ENCODE measurements around the gene P2RY8.
"Not testable (repeated sequence)": the region's sequence is repeated elsewhere in the genome, so short reads cannot be mapped to it uniquely, and the experiment has no call there.

P2RY8 gene

GRCh38 chrX:1491851-1492349 is 45.1 kb downstream of the P2RY8 start:
- H3K27ac ChIP-seq (ENCODE audit: insufficient read depth in 1 of 2, low read depth in 1 of 2, low read length in 2 of 2, poor library complexity in 1 of 2, severe bottlenecking in 2 of 2): no peak overlapping the region
- DNase-seq: peak; percentile 64 to 87 (median 86)
- CTCF ChIA-PET: no interaction called here
- POLR2A ChIA-PET: no interaction called here
- 96% methylated on average over 4 of the region's 6 CpGs for WGBS (ENCODE audit: insufficient coverage)
- peaks cover 0 to 30% (median 17%) of the 10 kb centered on the region in 4 experiments for H3K4me1 ChIP-seq (ENCODE audit: control extremely low read depth in 1 of 4, control insufficient read depth in 4 of 4, insufficient read depth in 4 of 4, low read length in 3 of 4)
- no peaks in the 10 kb centered on the region for H3K9me3 ChIP-seq (ENCODE audit: control extremely low read depth in 1 of 5, control insufficient read depth in 4 of 5, insufficient read depth in 2 of 5, low read depth in 1 of 5, low read length in 4 of 5)
- peaks cover 7 to 56% (median 32%) of the 10 kb centered on the region in 4 experiments for H3K36me3 ChIP-seq (ENCODE audit: control insufficient read depth in 4 of 4, insufficient read depth in 4 of 4, low read length in 3 of 4)
- H3K4me3 ChIP-seq (ENCODE audit: control insufficient read depth in 1 of 7, extremely low read depth in 1 of 7, insufficient read depth in 4 of 7, low read depth in 2 of 7, low read length in 6 of 7): no peak overlapping the region
- no peaks in the 10 kb centered on the region for H3K27me3 ChIP-seq (replicated peaks in 2 of 5; ENCODE audit: control insufficient read depth in 4 of 5, insufficient read depth in 5 of 5, low read length in 4 of 5)

GRCh38 chrX:1491248-1491647 is 45.7 kb downstream of the P2RY8 start:
- H3K4me3 ChIP-seq (ENCODE audit: control insufficient read depth in 1 of 7, extremely low read depth in 1 of 7, insufficient read depth in 4 of 7, low read depth in 2 of 7, low read length in 6 of 7); CTCF ChIA-PET; POLR2A ChIA-PET; H3K27me3 ChIP-seq (replicated peaks in 2 of 5; ENCODE audit: control insufficient read depth in 4 of 5, insufficient read depth in 5 of 5, low read length in 4 of 5); H3K9me3 ChIP-seq (ENCODE audit: control extremely low read depth in 1 of 5, control insufficient read depth in 4 of 5, insufficient read depth in 2 of 5, low read depth in 1 of 5, low read length in 4 of 5); H3K27ac ChIP-seq (ENCODE audit: insufficient read depth in 1 of 2, low read depth in 1 of 2, low read length in 2 of 2, poor library complexity in 1 of 2, severe bottlenecking in 2 of 2): not testable (repeated sequence)
- Histone ChIP-seq H3K36me3 (ENCODE audit: control insufficient read depth in 4 of 4, insufficient read depth in 4 of 4, low read length in 3 of 4) (peaks cover 11 to 59% (median 37%) of the 10 kb centered on the region in 4 experiments), H3K4me1 (ENCODE audit: control extremely low read depth in 1 of 4, control insufficient read depth in 4 of 4, insufficient read depth in 4 of 4, low read length in 3 of 4) (peaks cover 0 to 27% (median 17%) of the 10 kb centered on the region in 4 experiments)
- DNase-seq: peak in 1 of 3 donors; percentile 46
- 97% methylated on average over 3 of the region's 4 CpGs for WGBS (ENCODE audit: insufficient coverage)

DNA sequence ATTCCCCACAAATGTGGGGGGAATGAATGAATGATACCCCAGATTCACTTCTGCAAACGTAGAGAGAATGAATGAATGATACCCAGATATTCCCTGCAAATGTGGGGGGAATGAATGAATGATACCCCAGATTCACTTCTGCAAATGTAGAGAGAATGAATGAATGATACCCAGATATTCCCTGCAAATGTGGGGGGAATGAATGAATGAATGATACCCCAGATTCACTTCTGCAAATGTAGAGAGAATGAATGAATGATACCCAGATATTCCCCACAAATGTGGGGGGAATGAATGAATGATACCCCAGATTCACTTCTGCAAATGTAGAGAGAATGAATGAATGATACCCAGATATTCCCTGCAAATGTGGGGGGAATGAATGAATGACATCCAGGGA is 46.3 kb downstream of the P2RY8 start:
- H3K9me3 ChIP-seq (ENCODE audit: control extremely low read depth in 1 of 5, control insufficient read depth in 4 of 5, insufficient read depth in 2 of 5, low read depth in 1 of 5, low read length in 4 of 5); POLR2A ChIA-PET; H3K27me3 ChIP-seq (replicated peaks in 2 of 5; ENCODE audit: control insufficient read depth in 4 of 5, insufficient read depth in 5 of 5, low read length in 4 of 5); H3K4me3 ChIP-seq (ENCODE audit: control insufficient read depth in 1 of 7, extremely low read depth in 1 of 7, insufficient read depth in 4 of 7, low read depth in 2 of 7, low read length in 6 of 7); CTCF ChIA-PET; DNase-seq; H3K27ac ChIP-seq (ENCODE audit: insufficient read depth in 1 of 2, low read depth in 1 of 2, low read length in 2 of 2, poor library complexity in 1 of 2, severe bottlenecking in 2 of 2): not testable (repeated sequence)
- H3K4me1 ChIP-seq (ENCODE audit: control extremely low read depth in 1 of 4, control insufficient read depth in 4 of 4, insufficient read depth in 4 of 4, low read length in 3 of 4): peaks cover 0 to 26% (median 15%) of the 10 kb centered on the region in 4 experiments
- peaks cover 14 to 57% (median 39%) of the 10 kb centered on the region in 4 experiments for H3K36me3 ChIP-seq (ENCODE audit: control insufficient read depth in 4 of 4, insufficient read depth in 4 of 4, low read length in 3 of 4)
- no CpG with 5 or more reads among the region's 1 CpG for WGBS (ENCODE audit: insufficient coverage)

GRCh38 chrX:1489354-1489753 is 47.6 kb downstream of the P2RY8 start:
- peaks cover 0 to 24% (median 12%) of the 10 kb centered on the region in 4 experiments for H3K4me1 ChIP-seq (ENCODE audit: control extremely low read depth in 1 of 4, control insufficient read depth in 4 of 4, insufficient read depth in 4 of 4, low read length in 3 of 4)
- H3K9me3 ChIP-seq (ENCODE audit: control extremely low read depth in 1 of 5, control insufficient read depth in 4 of 5, insufficient read depth in 2 of 5, low read depth in 1 of 5, low read length in 4 of 5); DNase-seq; POLR2A ChIA-PET; H3K27me3 ChIP-seq (replicated peaks in 2 of 5; ENCODE audit: control insufficient read depth in 4 of 5, insufficient read depth in 5 of 5, low read length in 4 of 5); H3K4me3 ChIP-seq (ENCODE audit: control insufficient read depth in 1 of 7, extremely low read depth in 1 of 7, insufficient read depth in 4 of 7, low read depth in 2 of 7, low read length in 6 of 7); CTCF ChIA-PET; H3K27ac ChIP-seq (ENCODE audit: insufficient read depth in 1 of 2, low read depth in 1 of 2, low read length in 2 of 2, poor library complexity in 1 of 2, severe bottlenecking in 2 of 2): not testable (repeated sequence)
- H3K36me3 ChIP-seq (ENCODE audit: control insufficient read depth in 4 of 4, insufficient read depth in 4 of 4, low read length in 3 of 4): peaks cover 14 to 56% (median 39%) of the 10 kb centered on the region in 4 experiments
- WGBS (ENCODE audit: insufficient coverage): 80% methylated on average over 2 of the region's 5 CpGs

DNA sequence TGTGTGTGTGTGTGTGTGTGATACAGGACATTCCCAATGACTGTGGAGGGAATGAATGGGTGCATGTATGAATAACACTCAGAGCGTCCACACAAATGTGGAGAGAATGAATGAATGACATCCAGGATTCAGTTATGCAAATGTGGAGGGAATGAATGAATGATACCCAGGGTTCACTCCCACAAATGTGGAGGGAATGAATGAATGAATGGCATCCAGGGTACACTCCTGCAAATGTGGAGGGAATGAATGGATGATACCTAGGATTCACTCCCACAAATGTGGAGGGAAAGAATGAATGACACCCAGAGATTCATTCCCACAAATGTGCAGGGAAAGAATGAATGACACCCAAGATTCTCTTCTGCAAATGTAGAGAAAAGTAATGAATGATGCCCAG is 48.2 kb downstream of the P2RY8 start:
- DNase-seq: no peak
- Histone ChIP-seq H3K27me3 (replicated peaks in 2 of 5; ENCODE audit: control insufficient read depth in 4 of 5, insufficient read depth in 5 of 5, low read length in 4 of 5) (no peaks in the 10 kb centered on the region), H3K4me1 (ENCODE audit: control extremely low read depth in 1 of 4, control insufficient read depth in 4 of 4, insufficient read depth in 4 of 4, low read length in 3 of 4) (peaks cover 0 to 24% (median 12%) of the 10 kb centered on the region in 4 experiments), H3K27ac (ENCODE audit: insufficient read depth in 1 of 2, low read depth in 1 of 2, low read length in 2 of 2, poor library complexity in 1 of 2, severe bottlenecking in 2 of 2) (no peak overlapping the region), H3K9me3 (ENCODE audit: control extremely low read depth in 1 of 5, control insufficient read depth in 4 of 5, insufficient read depth in 2 of 5, low read depth in 1 of 5, low read length in 4 of 5) (peaks cover 0 to 4% (median 0%) of the 10 kb centered on the region in 5 experiments), H3K36me3 (ENCODE audit: control insufficient read depth in 4 of 4, insufficient read depth in 4 of 4, low read length in 3 of 4) (peaks cover 14 to 59% (median 42%) of the 10 kb centered on the region in 4 experiments), H3K4me3 (ENCODE audit: control insufficient read depth in 1 of 7, extremely low read depth in 1 of 7, insufficient read depth in 4 of 7, low read depth in 2 of 7, low read length in 6 of 7) (no peak overlapping the region)
- CTCF ChIA-PET: no interaction called here
- WGBS (ENCODE audit: insufficient coverage): 100% methylated on average over 1 of the region's 1 CpG
- POLR2A ChIA-PET: no interaction called here

GRCh38 chrX:1488141-1488540 is 48.8 kb downstream of the P2RY8 start:
- H3K36me3 ChIP-seq (ENCODE audit: control insufficient read depth in 4 of 4, insufficient read depth in 4 of 4, low read length in 3 of 4): peaks cover 14 to 58% (median 42%) of the 10 kb centered on the region in 4 experiments
- ChIA-PET CTCF (no interaction called here), POLR2A (no interaction called here)
- no peaks in the 10 kb centered on the region for H3K27me3 ChIP-seq (replicated peaks in 2 of 5; ENCODE audit: control insufficient read depth in 4 of 5, insufficient read depth in 5 of 5, low read length in 4 of 5)
- peaks cover 0 to 4% (median 0%) of the 10 kb centered on the region in 5 experiments for H3K9me3 ChIP-seq (ENCODE audit: control extremely low read depth in 1 of 5, control insufficient read depth in 4 of 5, insufficient read depth in 2 of 5, low read depth in 1 of 5, low read length in 4 of 5)
- WGBS (ENCODE audit: insufficient coverage): 90% methylated on average over 3 of the region's 3 CpGs
- H3K27ac ChIP-seq (ENCODE audit: insufficient read depth in 1 of 2, low read depth in 1 of 2, low read length in 2 of 2, poor library complexity in 1 of 2, severe bottlenecking in 2 of 2): no peak overlapping the region
- no peak for DNase-seq
- H3K4me1 ChIP-seq (ENCODE audit: control extremely low read depth in 1 of 4, control insufficient read depth in 4 of 4, insufficient read depth in 4 of 4, low read length in 3 of 4): peaks cover 0 to 24% (median 11%) of the 10 kb centered on the region in 4 experiments
- H3K4me3 ChIP-seq (ENCODE audit: control insufficient read depth in 1 of 7, extremely low read depth in 1 of 7, insufficient read depth in 4 of 7, low read depth in 2 of 7, low read length in 6 of 7): no peak overlapping the region

- CTCF ChIA-PET: no interaction called here
- DNase-seq: no peak
- Histone ChIP-seq H3K9me3 (ENCODE audit: control extremely low read depth in 1 of 5, control insufficient read depth in 4 of 5, insufficient read depth in 2 of 5, low read depth in 1 of 5, low read length in 4 of 5) (peaks cover 0 to 4% (median 0%) of the 10 kb centered on the region in 5 experiments), H3K4me3 (ENCODE audit: control insufficient read depth in 1 of 7, extremely low read depth in 1 of 7, insufficient read depth in 4 of 7, low read depth in 2 of 7, low read length in 6 of 7) (no peak overlapping the region), H3K27me3 (replicated peaks in 2 of 5; ENCODE audit: control insufficient read depth in 4 of 5, insufficient read depth in 5 of 5, low read length in 4 of 5) (no peaks in the 10 kb centered on the region), H3K27ac (ENCODE audit: insufficient read depth in 1 of 2, low read depth in 1 of 2, low read length in 2 of 2, poor library complexity in 1 of 2, severe bottlenecking in 2 of 2) (no peak overlapping the region), H3K4me1 (ENCODE audit: control extremely low read depth in 1 of 4, control insufficient read depth in 4 of 4, insufficient read depth in 4 of 4, low read length in 3 of 4) (peaks cover 0 to 20% (median 12%) of the 10 kb centered on the region in 4 experiments), H3K36me3 (ENCODE audit: control insufficient read depth in 4 of 4, insufficient read depth in 4 of 4, low read length in 3 of 4) (peaks cover 14 to 56% (median 40%) of the 10 kb centered on the region in 4 experiments)
- 100% methylated on average over 4 of the region's 5 CpGs for WGBS (ENCODE audit: insufficient coverage)
- POLR2A ChIA-PET: no interaction called here
Observed at GRCh38 chrX:1487401-1487800, 49.6 kb downstream of the P2RY8 start.
